Measurements from ENCODE around the gene MAML3.

The MAML3 gene

DNA sequence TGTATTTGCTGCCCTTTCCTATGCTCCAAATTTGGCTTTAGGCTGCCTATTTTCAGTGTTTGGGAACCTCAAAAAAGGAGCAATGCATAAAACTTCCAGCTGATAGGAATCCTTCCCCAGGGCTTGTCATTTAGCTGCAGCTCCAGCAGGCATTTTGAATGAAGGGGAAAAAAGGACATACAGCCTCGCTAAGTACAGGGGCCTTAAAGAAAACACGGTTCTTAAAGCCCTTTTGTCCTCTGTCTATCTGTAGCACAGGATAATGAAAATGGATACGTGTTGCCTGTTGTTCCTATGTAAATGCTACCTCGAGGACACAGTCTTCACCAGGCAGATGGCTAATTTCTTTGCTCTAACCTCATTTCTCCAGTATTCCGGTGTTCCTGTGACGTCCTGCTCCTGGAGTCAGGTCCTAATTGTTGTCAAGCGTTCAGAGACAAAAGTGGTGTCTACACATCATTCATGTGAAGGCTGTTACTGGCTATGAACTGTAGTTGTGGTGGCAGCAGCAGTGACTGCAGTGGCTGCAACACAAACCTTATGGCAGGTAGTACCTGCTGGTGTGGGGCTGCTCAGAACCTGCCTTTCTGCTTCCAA is 371.0 kb downstream of the MAML3 start:
- no peak for DNase-seq (ENCODE audit: low read depth)

DNA sequence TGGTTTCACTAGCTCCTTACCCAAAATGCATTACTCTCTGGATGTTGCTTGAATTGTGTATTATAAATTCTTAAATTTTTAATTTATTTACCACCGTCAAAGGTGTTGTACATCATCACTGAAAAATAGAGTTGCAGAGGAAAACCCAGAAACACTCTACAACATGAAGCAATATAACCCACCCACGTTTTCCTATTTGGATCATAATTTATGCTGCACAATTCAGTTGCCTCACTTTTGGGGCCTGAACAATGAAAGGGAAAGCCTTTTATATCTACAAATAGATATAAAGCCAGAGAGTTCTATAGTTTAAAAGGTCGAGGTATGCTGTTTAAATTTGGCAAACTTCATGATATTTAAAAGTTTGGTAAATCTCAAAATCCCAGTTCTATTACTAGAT is 372.9 kb downstream of the MAML3 start:
- DNase-seq (ENCODE audit: low read depth): no peak

DNA sequence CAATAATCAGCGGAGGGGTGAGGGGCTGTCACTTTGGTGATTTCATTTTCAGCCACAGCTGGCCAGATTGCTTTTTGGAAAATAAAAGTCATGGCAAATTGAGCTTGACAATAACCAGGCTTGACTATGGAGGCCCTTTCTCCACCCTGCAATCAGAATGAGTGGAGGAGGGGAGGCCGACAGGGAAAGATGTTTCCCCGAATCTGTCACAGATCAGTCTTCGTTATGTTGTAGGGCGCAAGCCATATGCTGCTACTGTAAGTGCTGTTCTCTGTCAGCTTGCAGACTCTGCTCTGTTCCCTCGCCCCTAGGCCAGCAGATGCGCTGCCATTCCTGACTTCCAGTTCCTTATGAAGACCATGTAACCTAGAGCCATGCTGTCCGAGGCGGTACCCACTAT is 374.3 kb downstream of the MAML3 start:
- DNase-seq (ENCODE audit: low read depth): no peak

DNA sequence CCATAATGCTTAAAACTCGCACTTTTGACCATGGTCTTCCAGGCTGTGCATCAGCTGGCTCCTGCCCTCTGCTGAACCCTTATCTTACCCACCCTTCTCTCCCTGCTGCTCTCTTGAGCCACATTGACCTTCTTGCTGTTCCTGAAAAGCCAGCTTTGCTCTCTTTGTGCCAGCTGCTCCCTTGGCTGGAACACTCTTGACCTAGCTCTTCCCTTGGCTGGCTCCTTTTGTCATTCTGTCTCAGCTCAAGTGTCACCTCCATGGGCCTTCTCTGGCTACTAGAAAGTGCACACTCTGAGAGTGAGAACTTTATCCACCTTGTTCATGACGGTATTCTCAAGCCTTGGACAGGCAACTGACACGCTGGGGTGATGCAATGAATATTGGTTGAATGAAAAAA is 376.2 kb downstream of the MAML3 start:
- DNase-seq (ENCODE audit: low read depth): no peak

DNA sequence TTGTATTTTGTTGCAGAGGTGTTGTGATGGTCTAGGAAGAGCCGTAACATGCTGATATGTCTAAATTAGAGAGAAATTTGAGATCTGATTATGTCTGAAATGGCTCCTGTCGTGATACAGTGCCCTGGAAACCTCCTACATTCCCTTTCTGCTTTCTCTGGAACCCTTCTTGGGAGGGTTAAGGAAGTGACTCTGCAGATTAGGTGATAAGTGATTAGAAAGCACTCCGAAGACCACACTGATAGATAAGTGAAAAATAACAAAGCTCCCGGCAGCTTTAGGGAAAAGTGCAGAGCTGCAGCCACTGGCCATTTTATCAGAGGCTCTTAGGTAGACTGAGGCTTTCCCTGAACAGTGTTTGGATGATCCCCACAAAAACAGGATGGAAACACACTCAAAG is 377.7 kb downstream of the MAML3 start:
- no peak for DNase-seq (ENCODE audit: low read depth)

DNA sequence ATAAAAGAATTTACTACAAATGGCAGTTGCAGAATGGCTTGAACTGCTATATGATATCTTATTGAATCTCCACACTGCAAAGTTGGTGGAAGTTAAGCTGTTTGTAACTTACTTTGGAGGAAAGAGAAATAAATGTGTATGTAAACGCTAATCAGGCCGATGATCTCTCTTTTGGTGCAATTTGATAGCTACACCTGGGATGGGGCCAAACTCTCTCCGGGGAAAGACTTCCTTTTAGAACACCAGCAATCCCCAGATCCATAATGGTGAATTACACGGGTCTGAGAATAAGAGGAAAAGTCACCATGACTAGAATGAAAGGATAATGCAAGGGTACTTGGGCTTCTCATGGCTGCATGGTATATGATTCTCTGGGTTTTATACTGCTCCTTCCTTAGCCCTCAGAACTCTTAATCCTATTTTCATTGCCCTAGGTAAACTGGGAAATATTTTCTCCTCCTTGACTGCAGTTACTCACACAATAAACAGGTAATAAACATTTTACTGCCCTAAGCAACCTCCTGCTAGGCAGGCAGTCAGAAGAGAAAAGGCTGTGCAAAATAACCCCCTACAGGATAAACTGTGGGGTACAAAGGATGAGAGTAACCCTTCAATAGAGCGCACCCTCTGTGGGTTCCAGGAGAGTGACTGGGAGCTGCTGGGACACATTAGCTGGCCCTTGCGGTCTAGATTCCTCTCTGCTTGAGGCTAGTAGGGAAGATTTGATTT is 379.1 kb downstream of the MAML3 start:
- DNase-seq (ENCODE audit: low read depth): no peak

DNA sequence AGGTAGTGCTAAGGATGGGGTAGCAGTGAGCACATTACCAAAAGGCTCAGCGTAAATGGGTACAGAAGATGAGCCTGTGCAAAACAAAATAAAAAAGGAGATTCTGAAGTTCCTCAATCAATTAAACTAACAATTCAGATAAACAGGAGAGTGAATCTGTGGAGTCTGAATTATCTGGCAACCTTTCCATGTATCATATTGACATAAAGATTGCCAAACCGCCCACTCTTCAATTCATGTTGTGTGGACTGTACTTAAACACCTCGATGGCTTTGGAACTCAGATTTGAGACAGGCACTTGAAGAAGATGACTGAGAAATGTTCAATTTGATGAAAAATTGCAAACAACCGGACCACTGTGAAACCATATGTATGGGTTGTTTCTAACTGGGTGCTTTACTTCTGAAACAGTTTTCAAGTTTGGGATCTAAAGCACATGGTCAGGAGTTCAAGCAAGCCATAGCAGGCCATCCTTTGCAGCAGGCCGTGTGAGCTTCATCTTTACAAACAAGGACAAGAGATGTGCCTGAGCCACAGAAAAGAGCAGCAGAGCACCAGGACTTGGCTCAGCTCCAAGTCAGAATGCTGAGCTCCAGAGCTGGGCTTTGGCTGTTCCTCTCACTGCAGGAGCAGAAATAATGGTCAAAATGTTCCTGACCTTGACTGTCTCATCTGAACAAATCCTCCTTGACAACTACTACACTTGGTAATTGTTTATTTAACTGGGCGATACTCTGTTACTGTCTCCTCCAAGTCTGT is 380.2 kb downstream of the MAML3 start:
- DNase-seq (ENCODE audit: low read depth): no peak

DNA sequence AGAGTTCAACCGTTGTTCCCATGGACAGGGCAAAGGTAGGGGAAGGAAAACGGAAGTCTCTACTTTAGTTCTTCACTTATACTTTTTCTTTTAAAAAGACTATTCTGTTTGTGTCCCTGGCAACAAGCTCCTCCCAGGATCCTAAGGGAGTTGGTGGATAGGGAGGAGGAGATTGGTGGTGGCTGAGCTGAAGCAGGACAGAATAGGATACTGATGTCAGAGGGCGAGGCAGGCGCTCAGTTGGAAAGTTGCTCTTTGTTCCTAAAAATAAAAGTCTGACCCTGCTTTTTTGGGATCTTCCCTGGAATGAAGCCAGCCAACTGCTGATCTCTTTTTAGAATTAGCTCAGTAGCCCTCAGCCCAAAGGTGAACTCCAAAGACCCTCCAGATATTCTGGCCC is 383.6 kb downstream of the MAML3 start:
- DNase-seq (ENCODE audit: low read depth): no peak

DNA sequence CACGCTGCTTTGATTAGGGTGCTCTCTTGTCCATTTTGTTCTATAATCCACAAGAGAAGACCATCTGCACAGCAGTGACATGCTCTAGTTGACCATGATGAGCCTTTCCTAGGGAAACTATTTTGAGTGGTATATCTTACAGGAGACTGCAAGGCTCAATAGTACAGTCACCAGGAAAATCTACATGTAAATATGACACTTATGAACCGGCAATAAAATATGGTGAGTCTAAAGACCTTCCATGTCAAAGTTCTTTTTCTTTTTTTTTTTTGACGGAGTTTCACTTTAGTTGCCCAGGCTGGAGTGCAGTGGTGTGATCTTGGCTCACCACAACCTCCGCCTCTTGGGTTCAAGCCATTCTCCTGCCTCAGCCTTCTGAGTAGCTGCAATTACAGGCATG is 384.6 kb downstream of the MAML3 start:
- DNase-seq (ENCODE audit: low read depth): no peak

DNA sequence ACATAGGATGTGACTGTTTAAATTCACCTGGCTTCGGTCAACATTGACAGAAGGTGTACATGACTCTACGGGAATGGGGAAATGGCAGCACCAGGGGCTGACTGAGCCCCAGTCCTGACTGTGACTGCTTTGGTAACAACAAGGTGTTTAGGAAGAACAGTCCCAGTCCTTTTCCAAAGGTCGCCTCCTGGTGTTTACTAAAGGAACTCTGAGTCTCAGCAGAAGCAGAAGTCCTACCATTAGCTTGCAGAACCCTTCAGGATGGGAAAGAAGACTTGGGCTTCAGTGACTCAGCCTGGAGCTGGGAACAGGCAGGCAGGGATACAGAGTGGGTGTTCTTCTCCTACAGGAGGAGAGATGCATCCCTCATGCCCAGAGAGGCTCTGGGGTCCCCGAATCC is 385.1 kb downstream of the MAML3 start:
- no peak for DNase-seq (ENCODE audit: low read depth)

DNA sequence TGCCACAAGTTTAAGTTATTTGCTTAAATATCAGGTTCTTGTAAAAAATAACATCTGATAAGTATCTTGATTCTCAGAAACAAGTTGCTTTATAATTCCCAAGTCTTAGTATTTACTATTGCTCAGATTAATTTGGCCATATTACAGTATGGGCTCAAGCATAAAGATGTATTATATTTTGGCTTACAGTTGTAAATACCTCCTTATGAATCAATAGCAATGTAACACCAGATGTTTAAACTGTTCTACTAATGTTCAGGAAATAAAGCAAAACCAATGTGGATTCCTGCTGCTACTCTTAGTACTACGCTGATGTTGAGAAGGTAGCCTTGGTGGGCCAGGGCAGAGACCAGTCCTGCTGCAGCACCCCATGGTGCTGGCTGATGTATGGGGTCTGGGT is 385.6 kb downstream of the MAML3 start:
- DNase-seq (ENCODE audit: low read depth): no peak

DNA sequence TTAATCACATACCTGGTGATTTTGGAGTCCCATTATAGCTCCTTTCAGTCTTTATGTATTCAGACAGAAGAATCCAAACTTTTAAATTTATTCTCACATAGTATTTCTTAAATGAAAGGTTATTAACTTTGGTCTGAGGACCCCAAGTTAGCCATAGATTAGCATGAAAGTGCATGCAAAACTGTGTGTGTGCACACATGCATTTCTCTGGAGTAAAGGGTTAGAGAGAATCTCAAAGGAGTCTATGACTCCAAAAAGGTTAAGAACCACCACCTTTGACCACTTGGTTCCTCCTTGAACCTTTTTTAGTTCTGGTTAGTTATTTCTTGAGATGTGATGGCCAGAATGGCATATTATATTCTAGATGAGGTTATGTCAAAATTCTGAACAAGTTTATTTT is 386.4 kb downstream of the MAML3 start:
- no peak for DNase-seq (ENCODE audit: low read depth)

DNA sequence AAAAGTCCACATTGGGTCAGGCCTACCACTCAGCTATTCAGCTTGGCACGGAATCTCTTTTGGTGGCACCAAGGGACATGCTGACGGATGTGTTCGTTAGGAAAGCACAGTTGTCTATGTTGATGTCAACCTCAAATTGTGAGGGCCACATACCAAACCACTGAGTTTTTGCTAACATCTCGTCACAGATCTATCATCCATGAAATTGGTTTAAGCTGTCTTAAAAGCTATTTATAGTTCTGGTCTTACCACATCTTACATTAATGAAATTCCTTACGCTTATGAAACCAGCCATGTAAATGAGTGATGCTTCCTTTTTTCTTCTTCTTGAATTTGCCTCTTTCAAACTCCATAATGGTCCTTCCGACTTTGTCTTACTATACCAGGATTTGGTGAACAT is 386.8 kb downstream of the MAML3 start:
- DNase-seq (ENCODE audit: low read depth): peak; percentile 55

DNA sequence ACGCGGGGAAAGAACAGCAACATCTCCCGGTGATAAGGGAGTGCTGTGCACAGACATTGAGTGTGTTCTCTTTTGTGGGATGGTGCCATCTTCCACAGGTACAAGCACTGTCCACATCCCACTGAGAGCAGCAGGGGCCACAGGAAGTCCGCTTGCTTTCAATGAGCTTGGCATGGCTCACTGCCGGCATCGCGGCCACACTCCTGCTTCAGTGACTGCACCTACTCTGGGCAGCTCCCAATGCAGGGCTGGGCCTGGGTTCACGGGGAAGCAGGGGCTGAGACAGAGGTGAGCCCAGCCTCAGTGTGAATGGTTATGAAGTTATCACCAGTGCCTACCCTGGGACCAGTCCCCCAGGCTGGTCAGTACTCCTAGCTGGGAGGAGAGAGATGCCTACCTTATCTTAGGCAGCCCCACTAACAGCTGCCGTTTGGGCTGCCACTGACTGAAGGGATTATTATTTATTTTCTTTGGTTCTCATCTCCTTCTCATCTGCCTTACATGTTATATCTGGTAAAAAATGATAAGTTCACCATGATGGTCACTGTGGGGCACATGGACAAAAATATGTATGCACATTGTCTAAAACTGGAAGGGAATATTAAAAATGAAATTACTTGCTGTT is 389.2 kb downstream of the MAML3 start:
- no peak for DNase-seq (ENCODE audit: low read depth)

DNA sequence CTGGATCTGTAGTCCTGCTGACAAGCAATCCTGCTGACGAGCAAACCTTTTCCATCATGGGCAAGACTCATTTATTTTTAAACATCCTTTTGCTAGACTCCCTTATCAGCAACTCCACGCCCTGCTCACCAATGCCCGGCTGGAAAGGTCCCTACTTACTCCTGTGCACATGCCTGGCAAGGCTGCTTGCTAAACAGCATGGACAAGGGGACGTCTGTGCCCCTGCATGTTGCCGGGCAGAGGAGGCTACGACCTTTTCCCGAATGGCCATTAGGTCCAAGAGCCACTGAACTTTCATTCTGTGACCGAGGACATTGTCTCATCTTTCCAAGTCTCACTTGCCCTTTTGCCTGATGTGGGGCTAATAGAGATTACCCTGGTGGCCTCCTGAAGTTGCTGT is 389.8 kb downstream of the MAML3 start:
- no peak for DNase-seq (ENCODE audit: low read depth)

DNA sequence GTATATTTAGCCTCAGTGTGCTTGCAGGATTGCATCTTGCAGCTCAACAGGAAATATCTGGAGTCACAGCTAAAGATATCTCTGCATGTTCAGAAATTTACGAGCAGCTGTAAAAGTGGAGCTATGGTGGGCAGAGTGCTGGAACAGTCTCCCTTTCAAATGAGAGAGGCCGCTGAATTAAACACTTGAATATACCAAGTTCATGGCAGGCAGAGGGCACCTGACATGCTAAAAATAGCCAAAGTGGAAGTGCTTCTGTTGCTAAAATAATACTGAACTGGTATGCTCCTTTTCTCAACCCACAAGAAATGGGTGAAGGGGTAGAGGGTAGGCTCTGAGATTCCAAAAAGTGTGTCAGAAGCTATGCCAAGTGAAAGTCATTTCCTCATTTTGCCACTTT is 390.3 kb downstream of the MAML3 start:
- DNase-seq (ENCODE audit: low read depth): no peak

DNA sequence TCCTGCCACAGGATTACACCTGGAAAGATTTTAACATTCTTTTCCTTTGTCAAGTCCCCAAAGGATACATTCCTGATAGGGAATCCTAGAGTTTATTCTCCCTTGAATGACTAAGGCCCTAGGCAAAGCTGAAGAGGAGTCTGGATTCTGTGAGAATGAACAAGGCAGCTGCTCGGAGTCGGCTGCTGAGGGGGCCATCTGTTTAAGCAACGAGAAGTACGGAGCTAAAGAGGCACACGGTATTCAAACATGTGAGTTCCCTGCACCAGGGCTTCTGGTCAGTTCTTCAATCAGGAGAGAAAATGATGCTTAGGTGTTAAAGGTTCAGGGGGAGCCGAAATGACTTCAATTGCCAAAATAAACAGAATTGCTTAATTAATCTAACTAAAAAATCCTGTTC is 390.8 kb downstream of the MAML3 start:
- no peak for DNase-seq (ENCODE audit: low read depth)

DNA sequence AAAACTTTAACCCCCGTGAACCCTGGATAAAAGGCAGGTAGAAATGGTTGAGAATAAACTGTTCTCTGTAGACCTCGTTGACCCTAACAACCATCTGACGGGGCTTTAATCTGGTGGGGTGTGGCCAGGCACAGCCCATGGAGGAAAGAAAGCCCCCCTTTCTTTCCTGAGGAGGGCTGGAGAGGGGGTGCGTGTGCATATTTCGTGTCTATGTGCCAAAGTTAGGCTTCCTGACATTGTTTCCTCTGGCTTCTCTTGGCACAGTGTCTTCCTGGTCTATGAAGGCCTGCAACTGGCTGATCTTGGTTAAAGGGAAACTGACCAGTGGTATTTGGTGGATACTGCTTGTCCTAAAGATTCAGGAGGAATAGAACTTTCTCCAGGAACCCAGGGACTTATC is 391.3 kb downstream of the MAML3 start:
- DNase-seq (ENCODE audit: low read depth): no peak

DNA sequence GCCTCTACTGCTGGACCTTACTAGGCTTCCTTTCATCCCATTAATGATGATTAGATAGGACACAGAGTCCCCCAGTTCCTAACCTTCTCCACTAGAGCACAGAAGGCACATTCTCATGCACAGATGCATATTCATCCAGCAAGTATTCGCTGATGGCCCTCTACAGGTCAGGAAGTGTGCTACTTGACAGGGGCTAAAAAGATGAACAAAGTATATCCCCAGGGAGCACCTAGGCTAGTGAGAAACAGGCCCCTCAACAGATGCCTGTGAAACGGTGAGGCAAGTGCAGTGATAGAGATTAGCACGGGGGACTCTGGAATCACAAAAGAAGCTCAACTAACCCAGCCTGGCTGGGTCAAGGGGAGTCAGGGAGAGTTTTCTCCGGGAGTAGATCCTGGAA is 392.5 kb downstream of the MAML3 start:
- DNase-seq (ENCODE audit: low read depth): no peak

DNA sequence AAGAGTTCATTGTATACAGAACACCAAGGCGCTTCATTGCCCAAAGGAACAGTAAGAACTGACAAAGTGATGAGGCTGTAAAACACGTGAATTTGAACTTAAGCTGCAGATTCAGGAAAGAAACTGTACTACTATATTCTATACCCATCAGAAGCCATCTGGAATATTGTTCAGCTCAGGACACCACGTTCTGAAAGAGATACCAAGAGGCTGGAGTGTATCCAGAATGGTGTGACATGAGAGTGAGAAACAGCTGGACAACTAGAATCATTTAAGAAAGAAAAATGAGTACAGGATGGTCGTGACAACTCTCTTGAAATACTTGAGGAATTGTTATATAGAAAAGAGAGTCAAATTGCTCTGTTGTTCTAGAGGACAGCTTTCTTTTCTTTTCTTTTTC is 393.4 kb downstream of the MAML3 start:
- no peak for DNase-seq (ENCODE audit: low read depth)

DNA sequence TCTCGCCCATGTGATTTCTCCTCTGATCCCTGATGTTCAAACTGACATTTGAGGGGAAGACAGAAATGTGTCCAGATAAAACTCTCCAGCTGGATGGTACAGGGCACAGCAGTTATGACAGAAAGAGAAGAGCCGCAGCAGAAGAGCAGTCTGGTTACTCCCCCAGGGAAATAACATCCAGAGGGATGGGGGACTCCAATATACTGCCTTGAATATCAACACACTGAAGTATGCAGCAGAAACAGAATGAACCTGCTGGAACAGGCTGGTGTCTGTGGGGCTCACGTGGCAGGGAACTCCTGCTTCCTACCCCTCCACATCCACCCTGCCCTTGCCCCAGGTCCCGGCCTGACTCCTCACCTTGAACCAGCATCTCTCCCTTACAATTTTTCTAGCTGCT is 394.9 kb downstream of the MAML3 start:
- no peak for DNase-seq (ENCODE audit: low read depth)

DNA sequence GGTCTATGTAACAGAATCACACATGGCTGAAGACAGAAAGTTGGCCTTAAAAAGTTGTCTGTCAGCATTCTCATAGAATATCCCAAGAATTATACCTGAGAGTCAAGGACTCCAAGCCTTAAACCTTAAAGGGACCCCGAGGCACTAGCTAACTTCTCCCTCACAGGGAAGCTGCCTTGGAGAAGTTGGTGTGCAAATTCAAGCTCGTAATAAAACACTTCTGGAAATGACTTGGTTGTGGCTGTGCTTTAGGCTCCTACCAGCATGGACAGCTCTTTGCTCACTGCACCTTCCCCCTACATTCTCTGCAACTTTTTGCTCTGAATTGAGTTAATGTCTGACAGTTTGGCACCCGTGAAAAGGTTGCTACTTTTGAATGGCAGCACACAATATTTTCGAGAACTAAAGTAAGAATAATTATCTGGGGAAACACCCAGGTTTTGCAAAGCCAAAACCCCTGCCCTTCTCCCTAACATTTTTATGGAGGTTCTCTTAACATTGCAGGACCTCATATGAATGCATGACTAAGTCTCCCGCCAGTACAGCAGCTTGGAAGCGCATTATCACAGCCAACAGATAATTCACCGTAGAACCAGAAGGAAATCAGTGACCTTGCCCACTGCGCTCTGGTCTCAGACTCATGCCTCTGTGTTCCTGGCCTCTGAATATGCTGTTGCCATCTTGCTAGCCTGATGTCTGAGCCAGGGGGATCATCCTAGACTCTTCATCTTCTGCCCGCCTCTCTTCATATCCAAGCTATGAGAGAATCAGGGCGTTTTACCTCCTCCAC is 397.4 kb downstream of the MAML3 start:
- no peak for DNase-seq (ENCODE audit: low read depth)
